ENCODE data around the gene CD200R1.

DNA sequence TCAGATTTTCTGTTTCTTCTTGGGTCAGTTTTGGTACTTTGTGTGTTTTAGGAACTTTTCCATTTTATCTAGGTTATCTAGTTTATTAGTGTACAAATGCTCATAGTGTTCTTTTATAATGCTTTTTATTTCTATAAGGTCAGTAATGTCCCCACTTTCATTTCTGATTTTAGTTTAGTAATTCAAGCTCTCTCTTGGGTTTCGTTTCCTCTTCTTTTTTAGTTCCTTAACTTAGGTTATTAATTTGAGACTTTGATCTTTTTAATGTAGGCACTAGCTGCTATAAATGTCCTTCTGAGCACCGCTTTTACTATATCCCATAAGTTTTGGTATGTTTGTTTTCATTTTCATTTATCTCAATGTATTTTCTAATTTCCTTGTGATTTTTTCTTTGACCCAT is 101.3 kb downstream of the CD200R1 start:
- TF ChIP-seq CTCF (IDR thresholded peaks at IDR 0.05) (no peak), POLR2A (IDR thresholded peaks at IDR 0.05) (no peak)
